ENCODE measurements around the gene ARL5B.

DNA sequence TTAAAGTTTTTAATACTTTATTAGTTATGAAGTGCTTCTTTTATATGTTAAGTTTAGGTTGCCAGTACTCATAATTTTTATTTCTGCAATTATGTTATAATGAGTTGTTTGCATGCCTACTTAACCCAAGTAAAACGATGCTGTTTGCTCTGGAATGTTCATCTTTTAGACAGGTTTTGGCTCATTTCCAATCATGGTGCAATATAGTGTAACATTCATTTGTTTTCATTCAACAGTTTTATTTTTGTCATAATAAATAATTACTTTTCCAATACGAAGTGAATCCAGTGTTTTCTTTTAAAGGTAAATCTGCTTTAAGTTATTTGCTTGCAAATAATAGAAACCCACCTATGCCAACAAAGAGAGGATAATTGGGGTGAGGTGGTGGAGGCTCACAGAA, 22.1 kb downstream of the ARL5B start:
- TF ChIP-seq, protein P1, sequence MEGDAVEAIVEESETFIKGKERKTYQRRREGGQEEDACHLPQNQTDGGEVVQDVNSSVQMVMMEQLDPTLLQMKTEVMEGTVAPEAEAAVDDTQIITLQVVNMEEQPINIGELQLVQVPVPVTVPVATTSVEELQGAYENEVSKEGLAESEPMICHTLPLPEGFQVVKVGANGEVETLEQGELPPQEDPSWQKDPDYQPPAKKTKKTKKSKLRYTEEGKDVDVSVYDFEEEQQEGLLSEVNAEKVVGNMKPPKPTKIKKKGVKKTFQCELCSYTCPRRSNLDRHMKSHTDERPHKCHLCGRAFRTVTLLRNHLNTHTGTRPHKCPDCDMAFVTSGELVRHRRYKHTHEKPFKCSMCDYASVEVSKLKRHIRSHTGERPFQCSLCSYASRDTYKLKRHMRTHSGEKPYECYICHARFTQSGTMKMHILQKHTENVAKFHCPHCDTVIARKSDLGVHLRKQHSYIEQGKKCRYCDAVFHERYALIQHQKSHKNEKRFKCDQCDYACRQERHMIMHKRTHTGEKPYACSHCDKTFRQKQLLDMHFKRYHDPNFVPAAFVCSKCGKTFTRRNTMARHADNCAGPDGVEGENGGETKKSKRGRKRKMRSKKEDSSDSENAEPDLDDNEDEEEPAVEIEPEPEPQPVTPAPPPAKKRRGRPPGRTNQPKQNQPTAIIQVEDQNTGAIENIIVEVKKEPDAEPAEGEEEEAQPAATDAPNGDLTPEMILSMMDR (tag by site-specific recombination; IDR thresholded peaks at IDR 0.05), result no peak
- TF ChIP-seq TCF7L2 (IDR thresholded peaks at IDR 0.05; ENCODE audit: borderline replicate concordance, low read depth, low read length) (no peak), ZNF37A (tag by site-specific recombination; IDR thresholded peaks at IDR 0.05) (no peak), YY1 (tag by site-specific recombination; IDR thresholded peaks at IDR 0.05) (no peak), ZBTB26 (tag by site-specific recombination; optimal IDR thresholded peaks at IDR 0.05) (no peak), ZNF10 (tag by site-specific recombination; IDR thresholded peaks at IDR 0.05) (no peak), ZNF341 (tag by site-specific recombination; IDR thresholded peaks at IDR 0.05; ENCODE audit: low read depth) (no peak), ZNF629 (tag by site-specific recombination; IDR thresholded peaks at IDR 0.05) (no peak), BCL11A (tag by site-specific recombination; IDR thresholded peaks at IDR 0.05; ENCODE audit: low read depth) (no peak), OVOL3 (tag by site-specific recombination; IDR thresholded peaks at IDR 0.05) (no peak), ZNF274 (IDR thresholded peaks at IDR 0.05; ENCODE audit: low read length) (no peak), ZNF274 (tag by site-specific recombination; IDR thresholded peaks at IDR 0.05; ENCODE audit: borderline replicate concordance) (no peak)

Measured in HEK293 (cell line).